ENCODE results near the gene KRT2. TPM values are rescaled to one million over a fixed set of nuclear protein-coding genes. Genes with fewer than 3 reads are reported as not detected.

The KRT2 gene
- total and polyA plus RNA-seq, 7 donors: 0.38 TPM; not detected in 6

DNA sequence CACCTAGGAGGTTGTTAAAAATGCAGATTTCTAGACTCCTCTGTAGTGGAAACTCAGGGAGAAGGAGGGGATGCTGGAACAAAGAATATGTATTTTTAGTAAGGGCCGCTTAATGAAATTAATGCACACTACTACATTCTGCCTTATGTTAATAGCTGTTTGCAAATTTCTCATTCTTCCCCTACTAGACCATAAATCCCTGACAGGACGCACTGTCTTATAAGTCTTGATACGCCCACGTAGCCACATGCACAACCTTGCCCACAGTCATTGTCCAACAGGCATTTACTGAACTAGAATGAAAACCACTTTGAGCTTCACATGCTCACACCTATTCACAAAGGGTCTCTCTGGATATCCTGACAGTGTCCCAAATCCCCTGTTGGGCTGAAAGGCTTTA lies 10.5 kb downstream of the KRT2 start:
- 69 to 78% methylated on average over 4 of the region's 4 CpGs for WGBS, 2 donors
- Histone ChIP-seq H3K4me1 (no peaks in the 10 kb centered on the region), H3K27me3 (peaks cover 0 to 10% (median 0%) of the 10 kb centered on the region in 3 donors), H3K4me3 (no peak overlapping the region), H3K9me3 (no peaks in the 10 kb centered on the region), H3K27ac (no peak overlapping the region), H3K36me3 (no peaks in the 10 kb centered on the region)
- no peak for DNase-seq
- intact Hi-C loops (cut with DNase I): no loop called here
- TF ChIP-seq, protein P1, sequence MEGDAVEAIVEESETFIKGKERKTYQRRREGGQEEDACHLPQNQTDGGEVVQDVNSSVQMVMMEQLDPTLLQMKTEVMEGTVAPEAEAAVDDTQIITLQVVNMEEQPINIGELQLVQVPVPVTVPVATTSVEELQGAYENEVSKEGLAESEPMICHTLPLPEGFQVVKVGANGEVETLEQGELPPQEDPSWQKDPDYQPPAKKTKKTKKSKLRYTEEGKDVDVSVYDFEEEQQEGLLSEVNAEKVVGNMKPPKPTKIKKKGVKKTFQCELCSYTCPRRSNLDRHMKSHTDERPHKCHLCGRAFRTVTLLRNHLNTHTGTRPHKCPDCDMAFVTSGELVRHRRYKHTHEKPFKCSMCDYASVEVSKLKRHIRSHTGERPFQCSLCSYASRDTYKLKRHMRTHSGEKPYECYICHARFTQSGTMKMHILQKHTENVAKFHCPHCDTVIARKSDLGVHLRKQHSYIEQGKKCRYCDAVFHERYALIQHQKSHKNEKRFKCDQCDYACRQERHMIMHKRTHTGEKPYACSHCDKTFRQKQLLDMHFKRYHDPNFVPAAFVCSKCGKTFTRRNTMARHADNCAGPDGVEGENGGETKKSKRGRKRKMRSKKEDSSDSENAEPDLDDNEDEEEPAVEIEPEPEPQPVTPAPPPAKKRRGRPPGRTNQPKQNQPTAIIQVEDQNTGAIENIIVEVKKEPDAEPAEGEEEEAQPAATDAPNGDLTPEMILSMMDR (IDR thresholded peaks at IDR 0.05): no peak
- TF ChIP-seq EP300 (IDR thresholded peaks at IDR 0.05) (no peak), POLR2A (IDR thresholded peaks at IDR 0.05) (no peak), POLR2AphosphoS5 (IDR thresholded peaks at IDR 0.05) (no peak)

DNA sequence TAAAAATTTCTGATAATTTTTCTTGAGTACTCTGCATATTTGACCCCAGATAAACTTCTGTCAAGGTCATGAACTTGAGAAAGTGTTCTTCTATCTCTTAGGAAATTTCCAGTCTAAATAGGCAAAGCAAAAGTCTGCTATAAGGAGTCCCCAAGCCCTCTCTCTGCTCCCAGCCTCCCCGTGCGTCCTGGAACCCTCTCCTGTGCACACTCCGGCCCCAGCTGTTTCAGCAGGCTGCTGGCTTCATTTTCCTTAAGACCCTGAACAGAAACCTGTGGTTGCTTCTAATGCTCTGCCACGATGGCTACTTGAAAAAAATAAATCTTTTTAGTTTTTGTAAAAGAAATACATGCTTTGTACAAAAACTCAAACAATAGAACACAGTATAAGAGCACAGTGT lies 14.7 kb downstream of the KRT2 start:
- H3K27me3 ChIP-seq: peaks cover 0 to 10% (median 0%) of the 10 kb centered on the region in 3 donors
- no peaks in the 10 kb centered on the region for H3K36me3 ChIP-seq
- 77 to 79% methylated on average over 4 of the region's 4 CpGs for WGBS, 2 donors
- no peaks in the 10 kb centered on the region for H3K9me3 ChIP-seq
- intact Hi-C loops (cut with DNase I): no loop called here
- H3K27ac ChIP-seq: no peak overlapping the region
- H3K4me3 ChIP-seq: no peak overlapping the region
- TF ChIP-seq, protein P1 (IDR thresholded peaks at IDR 0.05): no peak
- TF ChIP-seq POLR2A (IDR thresholded peaks at IDR 0.05) (no peak), POLR2AphosphoS5 (IDR thresholded peaks at IDR 0.05) (no peak), EP300 (IDR thresholded peaks at IDR 0.05) (no peak)
- peaks cover 0 to 21% (median 3%) of the 10 kb centered on the region in 4 donors for H3K4me1 ChIP-seq
- no peak for DNase-seq

DNA sequence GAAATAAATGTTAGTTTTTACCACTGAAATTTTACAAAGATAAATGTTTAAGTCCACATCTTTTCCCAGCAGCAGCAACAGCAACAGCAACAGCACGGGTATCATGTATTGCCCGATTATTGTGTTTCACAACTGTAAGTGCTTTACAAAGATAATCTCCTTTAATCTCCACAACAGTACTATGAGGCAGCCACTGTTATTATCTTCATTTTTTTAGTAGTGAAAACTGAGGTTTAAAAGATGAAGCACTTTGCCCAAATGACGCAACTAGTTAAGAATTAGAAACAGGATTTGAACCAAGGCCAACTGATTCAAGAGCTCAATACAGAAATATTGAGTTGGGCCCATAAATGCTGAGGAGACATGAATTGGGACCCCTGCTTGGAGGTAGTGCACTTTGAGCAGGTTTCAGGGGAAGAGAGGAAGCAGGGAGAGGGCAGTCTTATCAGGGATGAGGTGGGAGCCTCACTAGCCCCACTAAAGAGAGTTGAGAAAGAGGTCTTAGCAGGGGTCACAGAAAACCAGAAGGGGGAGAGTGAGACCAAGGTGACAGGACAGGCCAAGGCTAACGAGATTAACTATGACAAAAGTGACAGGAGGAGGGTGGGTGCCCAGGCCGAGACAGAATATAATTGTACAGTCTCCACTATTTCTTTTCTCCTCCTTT lies 15.3 kb downstream of the KRT2 start:
- H3K36me3 ChIP-seq: no peaks in the 10 kb centered on the region
- 69 to 78% methylated on average over 5 of the region's 5 CpGs for WGBS, 2 donors
- DNase-seq: no peak
- no peak overlapping the region for H3K27ac ChIP-seq
- H3K4me3 ChIP-seq: no peak overlapping the region
- TF ChIP-seq, protein P1 (IDR thresholded peaks at IDR 0.05): no peak
- TF ChIP-seq POLR2A (IDR thresholded peaks at IDR 0.05) (no peak), EP300 (IDR thresholded peaks at IDR 0.05) (no peak), POLR2AphosphoS5 (IDR thresholded peaks at IDR 0.05) (no peak)
- H3K27me3 ChIP-seq: peaks cover 0 to 6% (median 0%) of the 10 kb centered on the region in 3 donors
- intact Hi-C loops (cut with DNase I): no loop called here
- peaks cover 0 to 22% (median 3%) of the 10 kb centered on the region in 4 donors for H3K4me1 ChIP-seq
- H3K9me3 ChIP-seq: no peaks in the 10 kb centered on the region

DNA sequence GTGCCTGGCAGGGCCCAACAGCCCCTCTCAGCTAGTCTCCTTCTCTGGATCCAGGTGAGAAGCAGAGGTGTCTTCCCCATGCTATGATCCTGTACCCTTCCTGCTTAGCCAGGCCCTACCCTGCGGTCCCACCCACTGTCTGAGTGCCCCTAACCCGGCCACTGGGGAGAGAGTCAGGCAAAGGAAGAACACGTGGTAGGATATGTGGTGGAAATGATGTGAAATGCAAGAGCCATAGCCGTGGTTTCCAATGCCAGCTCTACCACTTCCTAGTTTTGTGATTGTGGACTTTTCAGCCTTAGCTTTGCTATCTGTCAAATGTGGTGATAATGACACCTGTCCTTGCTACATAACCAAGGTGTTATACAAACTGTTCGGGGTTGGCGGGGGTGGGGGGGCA lies 15.8 kb downstream of the KRT2 start:
- TF ChIP-seq EP300 (IDR thresholded peaks at IDR 0.05) (no peak), POLR2AphosphoS5 (IDR thresholded peaks at IDR 0.05) (no peak)
- Histone ChIP-seq H3K36me3 (no peaks in the 10 kb centered on the region), H3K4me1 (peaks cover 0 to 22% (median 3%) of the 10 kb centered on the region in 4 donors), H3K4me3 (no peak overlapping the region), H3K27me3 (peaks cover 0 to 3% (median 0%) of the 10 kb centered on the region in 3 donors), H3K9me3 (no peaks in the 10 kb centered on the region), H3K27ac (no peak overlapping the region)
- intact Hi-C loops (cut with DNase I): no loop called here
- peak; percentile 25 for DNase-seq
- WGBS, 2 donors: 69 to 78% methylated on average over 6 of the region's 6 CpGs

DNA sequence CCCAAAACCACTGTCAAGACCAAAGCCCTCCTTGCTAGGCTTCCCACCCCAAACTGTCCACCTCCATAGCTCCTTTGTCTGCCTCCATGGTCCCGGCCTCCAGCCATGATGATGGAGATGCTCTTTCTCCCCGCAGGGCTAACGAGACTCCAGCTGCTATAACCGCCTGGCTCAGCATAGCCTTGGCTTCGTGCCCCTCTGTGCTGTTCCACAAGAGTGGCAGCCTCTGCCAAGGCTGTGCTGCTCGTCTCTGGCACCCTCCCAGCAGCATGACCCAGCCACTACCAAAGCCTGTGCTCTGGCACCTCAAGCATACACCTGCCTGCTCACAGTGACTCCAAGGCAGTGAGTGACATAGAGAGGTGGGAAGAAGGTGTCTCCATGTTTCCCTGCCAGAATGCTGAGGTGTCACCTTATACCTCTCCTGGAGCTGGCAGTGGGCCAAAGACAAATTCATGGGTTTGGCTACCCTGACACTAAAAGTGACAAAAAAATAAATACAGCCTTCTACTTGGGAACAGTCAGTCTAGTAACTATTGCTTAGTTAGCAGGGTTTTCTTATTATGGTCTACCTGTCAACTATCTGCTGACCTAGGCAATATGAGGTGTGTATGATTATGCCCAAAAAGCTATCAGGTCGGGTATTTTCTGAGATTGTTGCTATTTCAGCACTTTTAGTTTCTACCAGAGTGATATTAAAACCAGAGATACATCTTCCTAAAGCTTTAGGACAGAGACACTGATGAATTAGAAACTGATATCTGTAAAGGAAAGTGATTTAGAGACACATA lies 17.6 kb downstream of the KRT2 start:
- TF ChIP-seq POLR2AphosphoS5 (IDR thresholded peaks at IDR 0.05) (no peak), POLR2A (IDR thresholded peaks at IDR 0.05) (no peak)
- TF ChIP-seq, protein P1 (IDR thresholded peaks at IDR 0.05): no peak
- peaks cover 0 to 22% (median 3%) of the 10 kb centered on the region in 4 donors for H3K4me1 ChIP-seq
- peaks cover 0 to 3% (median 0%) of the 10 kb centered on the region in 3 donors for H3K27me3 ChIP-seq
- H3K9me3 ChIP-seq: no peaks in the 10 kb centered on the region
- H3K36me3 ChIP-seq: no peaks in the 10 kb centered on the region
- DNase-seq: peak; percentile 90
- H3K4me3 ChIP-seq: no peak overlapping the region
- intact Hi-C loops (cut with DNase I): no loop called here
- H3K27ac ChIP-seq: no peak overlapping the region
- WGBS, 2 donors: 38 to 67% methylated on average over 7 of the region's 7 CpGs
